ENCODE data around the gene TBC1D22A.

DNA sequence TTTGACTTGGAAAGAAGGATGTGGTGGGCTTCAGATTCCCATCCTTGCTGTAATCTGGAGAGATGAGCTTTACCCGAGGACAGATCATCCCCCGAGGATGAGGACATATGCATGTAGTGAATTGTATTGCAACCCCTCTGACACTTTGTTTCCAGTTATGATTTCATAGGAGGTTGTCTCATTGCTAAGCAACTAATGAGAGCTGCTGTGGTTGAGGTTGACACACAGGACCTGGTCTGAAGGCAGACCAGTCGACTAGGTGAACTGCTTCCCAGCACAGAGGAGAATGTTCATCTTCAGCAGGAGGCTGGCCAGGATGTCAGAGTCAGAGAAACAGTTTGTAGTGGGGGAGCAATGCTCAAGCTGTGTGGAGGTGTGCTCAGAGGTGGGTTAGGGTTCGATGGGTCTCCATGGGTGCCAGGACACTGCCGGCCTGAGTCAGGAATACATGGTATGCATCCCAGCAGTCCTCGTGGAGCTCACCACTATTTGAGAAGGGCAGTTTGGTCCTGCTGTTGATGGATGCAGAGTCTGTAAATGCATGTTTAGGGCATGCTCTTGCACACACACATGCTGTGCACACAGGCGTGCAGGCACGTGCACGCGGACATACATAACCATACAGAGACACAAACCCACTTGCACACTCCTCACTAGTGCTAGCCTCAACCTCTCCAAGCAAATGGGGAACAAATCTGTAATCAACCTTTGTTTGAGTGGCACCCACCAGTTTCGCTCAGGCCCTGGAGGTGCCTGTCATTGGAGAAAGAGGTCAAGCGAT lies 153.7 kb downstream of the TBC1D22A start:
- TF ChIP-seq, protein P1, sequence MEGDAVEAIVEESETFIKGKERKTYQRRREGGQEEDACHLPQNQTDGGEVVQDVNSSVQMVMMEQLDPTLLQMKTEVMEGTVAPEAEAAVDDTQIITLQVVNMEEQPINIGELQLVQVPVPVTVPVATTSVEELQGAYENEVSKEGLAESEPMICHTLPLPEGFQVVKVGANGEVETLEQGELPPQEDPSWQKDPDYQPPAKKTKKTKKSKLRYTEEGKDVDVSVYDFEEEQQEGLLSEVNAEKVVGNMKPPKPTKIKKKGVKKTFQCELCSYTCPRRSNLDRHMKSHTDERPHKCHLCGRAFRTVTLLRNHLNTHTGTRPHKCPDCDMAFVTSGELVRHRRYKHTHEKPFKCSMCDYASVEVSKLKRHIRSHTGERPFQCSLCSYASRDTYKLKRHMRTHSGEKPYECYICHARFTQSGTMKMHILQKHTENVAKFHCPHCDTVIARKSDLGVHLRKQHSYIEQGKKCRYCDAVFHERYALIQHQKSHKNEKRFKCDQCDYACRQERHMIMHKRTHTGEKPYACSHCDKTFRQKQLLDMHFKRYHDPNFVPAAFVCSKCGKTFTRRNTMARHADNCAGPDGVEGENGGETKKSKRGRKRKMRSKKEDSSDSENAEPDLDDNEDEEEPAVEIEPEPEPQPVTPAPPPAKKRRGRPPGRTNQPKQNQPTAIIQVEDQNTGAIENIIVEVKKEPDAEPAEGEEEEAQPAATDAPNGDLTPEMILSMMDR (IDR thresholded peaks at IDR 0.05), result no peak
- no peak for TF ChIP-seq EZH2 (IDR thresholded peaks at IDR 0.05)
- no peak for TF ChIP-seq EZH2phosphoT487 (IDR thresholded peaks at IDR 0.05)

Data from neural progenitor cell (in vitro differentiated cells).